Gastroesophageal sphincter (tissue), 2 donors: ENCODE results near the gene AGTRAP.

Experiments used
- POLR2A ChIP-seq, 2 donors: fragments of 450-650 bp; IDR thresholded peaks; one replicate each; pipeline ENCODE4 v1.6.1; 2017; ENCODE audit warnings: antibody characterized with exemption in 2 of 2, mild to moderate bottlenecking in 2 of 2, moderate library complexity in 1 of 2
- POLR2AphosphoS5 ChIP-seq: sonication (generic); formaldehyde crosslinking; IDR thresholded peaks from one replicate; pipeline ENCODE4 v1.6.1; 2017; ENCODE audit warnings: antibody characterized with exemption

- TF ChIP-seq POLR2A (IDR thresholded peaks at IDR 0.05): no peak
- no peak for TF ChIP-seq POLR2AphosphoS5
Observed at GRCh38 chr1:11727119-11727518, 8.8 kb upstream of the AGTRAP start.
